Endodermal cell (in vitro differentiated cells): ENCODE measurements around the gene RFX5. TPM values are rescaled to one million over a fixed set of nuclear protein-coding genes. Genes with fewer than 3 reads are reported as not detected.

Source experiments
- DNase-seq: peaks from one replicate; pipeline ENCODE4 v3.0.0-alpha.2; 2017
- H3K27ac ChIP-seq: 2 replicates; pipeline ENCODE4 v1.5.1; 2013; ENCODE audit warnings: mild to moderate bottlenecking, low read depth, low read length, moderate library complexity
- H3K27me3 ChIP-seq: 2 replicates; pipeline ENCODE4 v1.6.1; 2013; ENCODE audit warnings: mild to moderate bottlenecking, low read length, moderate library complexity; ENCODE audit not compliant: insufficient read depth, control insufficient read depth, poor library complexity, severe bottlenecking
- H3K36me3 ChIP-seq: 2 replicates; pipeline ENCODE4 v1.7.0; 2013; ENCODE audit warnings: mild to moderate bottlenecking, low read length, moderate library complexity; ENCODE audit not compliant: control insufficient read depth, insufficient read depth
- H3K4me1 ChIP-seq: one replicate; pipeline ENCODE4 v1.7.0; 2013; ENCODE audit warnings: low read length; ENCODE audit not compliant: control insufficient read depth, insufficient read depth
- H3K4me3 ChIP-seq: 2 replicates; pipeline ENCODE4 v1.5.1; 2013; ENCODE audit warnings: mild to moderate bottlenecking, low read length, moderate library complexity
- H3K9ac ChIP-seq: 2 replicates; pipeline ENCODE4 v1.6.1; 2013; ENCODE audit warnings: mild to moderate bottlenecking, low read length, moderate library complexity; ENCODE audit not compliant: poor library complexity, severe bottlenecking; ENCODE audit errors: extremely low read depth
- H3K9me3 ChIP-seq: 2 replicates; pipeline ENCODE4 v1.6.1; 2013; ENCODE audit warnings: mild to moderate bottlenecking, low read length, moderate library complexity; ENCODE audit not compliant: control insufficient read depth
- H3K27ac Mint-ChIP-seq: 2 replicates; pipeline ENCODE4 v1.8.0; 2020; ENCODE audit warnings: mixed read lengths
- H3K27me3 Mint-ChIP-seq: 2 replicates; pipeline ENCODE4 v1.8.0; 2021; ENCODE audit warnings: mild to moderate bottlenecking, mixed read lengths; ENCODE audit not compliant: insufficient read depth
- H3K36me3 Mint-ChIP-seq: 2 replicates; pipeline ENCODE4 v1.8.0; 2020; ENCODE audit warnings: low read depth, mixed read lengths
- H3K4me1 Mint-ChIP-seq: 2 replicates; pipeline ENCODE4 v1.8.0; 2020; ENCODE audit warnings: mixed read lengths
- H3K4me3 Mint-ChIP-seq: 2 replicates; pipeline ENCODE4 v1.8.0; 2020; ENCODE audit warnings: mild to moderate bottlenecking, moderate library complexity, mixed read lengths
- H3K9me3 Mint-ChIP-seq: 2 replicates; pipeline ENCODE4 v1.8.0; 2020; ENCODE audit warnings: mild to moderate bottlenecking, mixed read lengths
- WGBS, 2 experiments: methylation state at CpG; one replicate each; pipeline versions ENCODE4 v1.1.5 to v1.1.7; 2013; ENCODE audit warnings: missing lambda C conversion rate in 2 of 2, mixed read lengths in 1 of 2; ENCODE audit not compliant: insufficient coverage in 1 of 2, insufficient read length in 1 of 2; 5-methylcytosine and 5-hydroxymethylcytosine counted together
- total RNA-seq, 2 donors: library from RNA; stranded (reverse); fragmentation: NEBNext Ultra II Directional in 1 of 2; extraction: Animal tissue kit (Norgen Biotek cat#: 25700) in 1 of 2; gene quantifications; 2 replicates in 1 of 2; 3 replicates in 1 of 2; pipeline ENCODE4 v1.2.1, GENCODE V29; 2021
- TF ChIP-seq, protein P1 (sequence below): fragments of 200-600 bp; sonication (generic); conservative IDR thresholded peaks from 2 replicates; pipeline ENCODE4 v1.5.0; 2021; ENCODE audit warnings: antibody characterized with exemption, mild to moderate bottlenecking

Gene RFX5
- total RNA-seq, 2 donors from 2014 or later: 57.7 to 72.1 TPM

DNA sequence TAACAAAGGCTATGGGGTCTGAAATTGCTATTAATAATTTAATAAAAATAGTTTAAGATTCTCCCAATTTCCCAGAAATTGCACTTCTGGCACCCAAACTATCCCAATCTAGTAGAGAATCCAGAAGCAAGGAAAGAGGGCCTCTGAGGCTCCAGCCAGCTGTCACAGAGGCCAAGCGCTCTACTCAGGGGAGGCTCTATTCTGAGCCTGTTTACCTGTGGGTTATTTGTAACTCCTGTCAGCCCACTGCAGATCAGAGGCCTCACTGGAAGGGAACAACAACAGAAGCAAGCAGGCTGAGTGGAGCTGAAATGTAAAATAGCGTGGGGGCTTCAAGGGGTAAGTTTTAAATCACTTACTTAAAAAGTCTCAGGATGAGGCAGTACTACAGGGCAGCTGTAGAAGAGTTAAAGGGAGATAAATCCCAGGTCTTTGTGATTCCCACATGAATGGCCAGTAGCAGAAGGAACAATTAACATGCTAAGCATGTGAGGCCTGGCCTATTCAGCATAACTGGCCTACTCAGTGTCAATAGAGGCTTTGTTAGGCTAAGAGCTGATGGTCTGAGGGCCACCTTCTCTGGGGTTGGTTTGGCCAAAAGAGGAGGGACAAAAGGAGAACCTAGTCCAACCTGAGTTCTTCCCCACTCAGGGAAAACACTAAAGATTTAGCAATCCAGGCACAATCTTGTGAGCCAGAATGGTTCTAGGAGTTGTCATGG is 52.1 kb downstream of the RFX5 start:
- Mint-ChIP-seq H3K36me3 (peaks cover 54% of the 10 kb centered on the region), H3K27ac (peak overlapping the region; percentile 70), H3K4me3 (no peak overlapping the region), H3K9me3 (no peaks in the 10 kb centered on the region), H3K27me3 (no peaks in the 10 kb centered on the region), H3K4me1 (no peaks in the 10 kb centered on the region)
- H3K4me3 ChIP-seq: no peak overlapping the region
- peaks cover 77% of the 10 kb centered on the region for H3K36me3 ChIP-seq
- H3K9me3 ChIP-seq: no peaks in the 10 kb centered on the region
- H3K27ac ChIP-seq: peak overlapping the region; percentile 52
- 67 to 82% methylated on average over 1 to 2 of the region's 2 CpGs for WGBS, 2 experiments
- peak; percentile 68 for DNase-seq
- TF ChIP-seq, protein P1, sequence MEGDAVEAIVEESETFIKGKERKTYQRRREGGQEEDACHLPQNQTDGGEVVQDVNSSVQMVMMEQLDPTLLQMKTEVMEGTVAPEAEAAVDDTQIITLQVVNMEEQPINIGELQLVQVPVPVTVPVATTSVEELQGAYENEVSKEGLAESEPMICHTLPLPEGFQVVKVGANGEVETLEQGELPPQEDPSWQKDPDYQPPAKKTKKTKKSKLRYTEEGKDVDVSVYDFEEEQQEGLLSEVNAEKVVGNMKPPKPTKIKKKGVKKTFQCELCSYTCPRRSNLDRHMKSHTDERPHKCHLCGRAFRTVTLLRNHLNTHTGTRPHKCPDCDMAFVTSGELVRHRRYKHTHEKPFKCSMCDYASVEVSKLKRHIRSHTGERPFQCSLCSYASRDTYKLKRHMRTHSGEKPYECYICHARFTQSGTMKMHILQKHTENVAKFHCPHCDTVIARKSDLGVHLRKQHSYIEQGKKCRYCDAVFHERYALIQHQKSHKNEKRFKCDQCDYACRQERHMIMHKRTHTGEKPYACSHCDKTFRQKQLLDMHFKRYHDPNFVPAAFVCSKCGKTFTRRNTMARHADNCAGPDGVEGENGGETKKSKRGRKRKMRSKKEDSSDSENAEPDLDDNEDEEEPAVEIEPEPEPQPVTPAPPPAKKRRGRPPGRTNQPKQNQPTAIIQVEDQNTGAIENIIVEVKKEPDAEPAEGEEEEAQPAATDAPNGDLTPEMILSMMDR: no peak
- H3K27me3 ChIP-seq: no peaks in the 10 kb centered on the region
- no peak overlapping the region for H3K9ac ChIP-seq
- H3K4me1 ChIP-seq: no peaks in the 10 kb centered on the region

DNA sequence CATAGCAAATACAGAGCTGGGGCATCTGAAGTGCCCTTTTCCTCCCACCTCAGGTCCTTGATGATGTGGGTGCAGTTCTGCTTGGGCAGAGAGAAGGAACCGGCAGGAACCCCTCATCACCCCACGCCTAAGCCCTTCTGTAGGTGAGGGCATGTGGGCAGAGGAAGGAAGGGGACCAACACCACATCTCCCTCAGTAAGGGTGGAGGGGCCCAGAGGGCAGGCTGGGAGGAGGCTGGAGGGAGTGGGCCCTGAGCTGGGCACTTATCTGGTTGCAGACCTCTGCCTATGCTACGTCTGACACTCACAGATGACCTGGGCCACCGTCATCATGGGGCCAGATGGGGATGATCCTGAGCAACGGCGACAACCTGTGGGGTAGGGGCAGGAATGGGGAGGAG is 54.0 kb downstream of the RFX5 start:
- Mint-ChIP-seq H3K36me3 (peaks cover 57% of the 10 kb centered on the region), H3K9me3 (no peaks in the 10 kb centered on the region), H3K27me3 (no peaks in the 10 kb centered on the region), H3K4me1 (no peaks in the 10 kb centered on the region), H3K4me3 (no peak overlapping the region), H3K27ac (peak overlapping the region; percentile 44)
- H3K27ac ChIP-seq: no peak overlapping the region
- H3K9ac ChIP-seq: no peak overlapping the region
- H3K4me3 ChIP-seq: no peak overlapping the region
- H3K9me3 ChIP-seq: no peaks in the 10 kb centered on the region
- H3K4me1 ChIP-seq: no peaks in the 10 kb centered on the region
- peaks cover 70% of the 10 kb centered on the region for H3K36me3 ChIP-seq
- TF ChIP-seq, protein P1: no peak
- 83 to 96% methylated on average over 2 to 6 of the region's 6 CpGs for WGBS, 2 experiments
- no peaks in the 10 kb centered on the region for H3K27me3 ChIP-seq
- no peak for DNase-seq

DNA sequence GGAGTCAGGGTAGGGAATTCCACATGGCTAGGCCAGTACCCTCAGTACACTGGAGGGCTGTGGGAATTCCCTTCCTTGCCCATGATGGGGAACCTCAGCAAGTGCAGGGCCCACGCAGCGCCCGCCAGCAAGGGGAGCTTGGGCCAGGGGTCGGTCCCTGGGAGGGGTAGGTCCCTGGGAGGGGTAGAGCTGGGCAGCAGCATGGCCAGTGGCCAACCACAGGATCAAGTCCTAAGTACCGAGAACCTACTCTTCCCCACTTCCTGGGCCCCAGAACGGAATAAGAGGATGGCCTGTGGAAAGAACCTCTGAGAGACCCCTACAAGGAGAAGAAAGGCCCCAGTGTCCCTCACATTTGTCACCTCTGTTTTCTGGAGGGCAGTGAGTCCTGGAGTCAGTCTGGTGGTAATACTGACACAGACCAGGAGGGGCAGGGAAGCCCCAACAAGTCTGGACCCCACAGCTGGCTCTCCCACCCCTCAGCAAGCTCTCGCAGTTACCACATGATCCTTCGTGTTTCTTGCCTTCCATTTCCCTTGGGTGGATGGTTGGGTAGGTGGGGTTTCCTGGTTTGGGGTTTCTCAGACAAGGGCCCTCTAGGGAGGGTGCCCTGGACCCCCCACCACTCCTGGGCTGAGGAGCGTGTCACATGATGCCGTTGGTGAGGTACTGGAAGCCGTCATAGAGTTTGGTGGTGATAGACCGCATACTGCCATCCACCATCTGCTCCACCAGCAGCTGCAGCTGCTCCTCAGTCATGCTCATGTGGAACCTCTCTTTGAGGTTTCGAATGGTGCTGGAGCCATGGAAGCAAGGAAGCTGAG is 54.6 kb downstream of the RFX5 start:
- Mint-ChIP-seq H3K36me3 (peaks cover 55% of the 10 kb centered on the region), H3K4me1 (no peaks in the 10 kb centered on the region), H3K27me3 (no peaks in the 10 kb centered on the region), H3K27ac (no peak overlapping the region), H3K4me3 (no peak overlapping the region), H3K9me3 (no peaks in the 10 kb centered on the region)
- Histone ChIP-seq H3K4me3 (no peak overlapping the region), H3K36me3 (peaks cover 65% of the 10 kb centered on the region), H3K4me1 (no peaks in the 10 kb centered on the region), H3K27me3 (no peaks in the 10 kb centered on the region), H3K9ac (no peak overlapping the region), H3K27ac (no peak overlapping the region), H3K9me3 (no peaks in the 10 kb centered on the region)
- WGBS, 2 experiments: 94 to 96% methylated on average over 5 to 13 of the region's 13 CpGs
- DNase-seq: peak; percentile 68
- TF ChIP-seq, protein P1: peak; percentile 50
